ENCODE data around the gene LPAR3.

- no peak for TF ChIP-seq CTCF (conservative IDR thresholded peaks at IDR 0.05; ENCODE audit: low read depth in 2 of 2)
- TF ChIP-seq ZNF114 (CRISPR knock-in tag; IDR thresholded peaks at IDR 0.05): no peak
- no peak for TF ChIP-seq EZH2 (IDR thresholded peaks at IDR 0.05; ENCODE audit: low read depth, unreplicated experiment)
- TF ChIP-seq REST (IDR thresholded peaks at IDR 0.05; ENCODE audit: unreplicated experiment): no peak
- no peak for TF ChIP-seq POLR2AphosphoS5 (IDR thresholded peaks at IDR 0.05; ENCODE audit: low read depth)
Measured at GRCh38 chr1:84929581-84929980, 36.6 kb upstream of the LPAR3 start.

All from GM23338 (cell line).